Spleen (tissue), 11 donors: ENCODE measurements around the gene PDE6H. TPM values are rescaled to one million over a fixed set of nuclear protein-coding genes. Genes with fewer than 3 reads are reported as not detected.

Source experiments
- DNase-seq: peaks from one replicate; pipeline ENCODE4 v3.0.0-alpha.2; 2020
- H3K27ac ChIP-seq, 8 donors: fragments of 200-600 bp; sonication (generic) in 7 of 8; 1 replicate in 4 of 8; 2 replicates in 4 of 8; pipeline versions ENCODE4 v1.5.0 to v1.8.0; 2016 to 2021; ENCODE audit warnings: inconsistent platforms in 4 of 8, mild to moderate bottlenecking in 4 of 8, moderate library complexity in 1 of 8
- H3K27me3 ChIP-seq, 7 donors: fragments of 200-600 bp; sonication (generic) in 6 of 7; replicated peaks in 1 of 7; 1 replicate in 4 of 7; 2 replicates in 3 of 7; pipeline versions ENCODE4 v1.5.0 to v1.8.0; 2016 to 2021; ENCODE audit warnings: inconsistent platforms in 3 of 7, mild to moderate bottlenecking in 1 of 7
- H3K36me3 ChIP-seq, 6 donors: fragments of 200-600 bp; sonication (generic) in 5 of 6; 1 replicate in 4 of 6; 2 replicates in 2 of 6; pipeline versions ENCODE4 v1.5.0 to v1.8.0; 2016 to 2021; ENCODE audit warnings: inconsistent platforms in 2 of 6
- H3K4me1 ChIP-seq, 6 donors: fragments of 200-600 bp; sonication (generic) in 5 of 6; 1 replicate in 3 of 6; 2 replicates in 3 of 6; pipeline versions ENCODE4 v1.5.0 to v1.8.0; 2016 to 2021; ENCODE audit warnings: inconsistent platforms in 3 of 6
- H3K4me3 ChIP-seq, 8 donors: fragments of 200-600 bp; sonication (generic) in 7 of 8; 1 replicate in 4 of 8; 2 replicates in 4 of 8; pipeline versions ENCODE4 v1.5.0 to v1.8.0; 2016 to 2021; ENCODE audit warnings: inconsistent platforms in 4 of 8, mild to moderate bottlenecking in 4 of 8, moderate library complexity in 2 of 8
- H3K9me3 ChIP-seq, 8 donors: fragments of 200-600 bp; sonication (generic) in 7 of 8; 1 replicate in 4 of 8; 2 replicates in 4 of 8; pipeline versions ENCODE4 v1.5.0 to v1.8.0; 2016 to 2021; ENCODE audit warnings: inconsistent platforms in 4 of 8
- POLR2A ChIP-seq, 3 donors: fragments of 450-650 bp; IDR thresholded peaks; one replicate each; pipeline ENCODE4 v1.5.1; 2017; ENCODE audit warnings: antibody characterized with exemption in 3 of 3, mild to moderate bottlenecking in 1 of 3
- POLR2AphosphoS5 ChIP-seq, 3 donors: sonication (generic); formaldehyde crosslinking; IDR thresholded peaks; one replicate each; pipeline ENCODE4 v1.5.1; 2017; ENCODE audit warnings: antibody characterized with exemption in 3 of 3
- WGBS, 5 donors: extraction: QIAGEN DNeasy Blood & Tissue Kit in 3 of 5; methylation state at CpG; one replicate each; pipeline versions ENCODE4 v1.1.5 to v1.1.7; 2013 to 2018; 5-methylcytosine and 5-hydroxymethylcytosine counted together
- intact Hi-C: fragments of 100-400 bp; cut with DNase I; formaldehyde crosslinking; loops from one replicate; pipeline ENCODE4 v1.15.0; 2023; ENCODE audit warnings: low total_unique reads
- polyA plus RNA-seq, 3 donors: library from polyadenylated mRNA; stranded (reverse); fragments of 200-250 nt; gene quantifications; one replicate each; pipeline ENCODE4 v1.2.1, GENCODE V29; 2013
- total RNA-seq, 7 donors: library from RNA; depleted of rRNA in 3 of 7; stranded (reverse); fragments of >200 nt in 3 of 7; fragmentation: NEBNext Ultra II Directional in 4 of 7; extraction: Animal tissue kit (Norgen Biotek cat#: 25700) in 4 of 7; gene quantifications; one replicate each; pipeline versions ENCODE4 v1.1.0 to v1.2.1, GENCODE V29; 2016 to 2021
- TF ChIP-seq, protein P1 (sequence below), 11 experiments: fragments of 200-600 bp in 7 of 11; fragments of 450-650 bp in 4 of 11; sonication (generic) in 4 of 11; IDR thresholded peaks in 8 of 11; conservative IDR thresholded peaks in 3 of 11; 1 replicate in 7 of 11; 2 replicates in 4 of 11; pipeline versions ENCODE4 v1.4.0 to v1.8.0; 2016 to 2021; ENCODE audit warnings: antibody characterized with exemption in 11 of 11, inconsistent platforms in 4 of 11, mild to moderate bottlenecking in 1 of 11
- donor health status: healthy with polysubstance abuse.
- donor health status: DM: no; HTN: no; CAD: no; lungs with moderate emphysema.
- donor health status: DM: no; HTN: no; CAD: no.
- donor health status: Bipolar disorder and iron deficiency.
- donor health status: healthy.
- donor health status: DM: no; HTN: no; CAD: no.
- donor health status: DM: yes; HTN: yes; CAD: no.

Gene PDE6H
- total and polyA plus RNA-seq, 10 donors = 0.37 to 2.6 (median 0.51) TPM; not detected in 7

DNA sequence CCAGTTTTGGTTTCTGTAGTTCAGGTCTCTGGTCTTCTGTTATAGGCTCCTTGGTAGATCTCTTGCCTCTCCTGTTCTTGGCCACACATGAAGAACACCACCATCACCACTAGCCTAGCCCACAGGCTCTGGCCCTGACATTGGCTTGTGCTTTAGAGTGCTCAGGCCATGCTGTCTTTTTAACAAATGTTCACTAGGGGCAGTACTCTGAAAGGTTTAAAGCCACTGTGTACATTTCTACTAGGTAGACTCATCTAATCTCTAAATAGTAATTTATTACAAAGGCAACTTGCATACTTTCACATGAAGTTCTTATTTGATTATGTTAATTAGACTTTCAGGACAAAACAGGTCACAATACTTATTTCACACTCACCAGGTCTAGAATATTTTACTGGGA is 38.3 kb downstream of the PDE6H start:
- Histone ChIP-seq H3K9me3 (no peaks in the 10 kb centered on the region), H3K4me1 (peaks cover 0 to 13% (median 8%) of the 10 kb centered on the region in 6 donors), H3K36me3 (no peaks in the 10 kb centered on the region), H3K4me3 (no peak overlapping the region), H3K27ac (peak overlapping the region; percentile 38 to 85 (median 76)), H3K27me3 (peaks cover 0 to 7% (median 0%) of the 10 kb centered on the region in 7 donors)
- DNase-seq = no peak
- no peak for TF ChIP-seq POLR2AphosphoS5 (IDR thresholded peaks at IDR 0.05)
- TF ChIP-seq, protein P1, sequence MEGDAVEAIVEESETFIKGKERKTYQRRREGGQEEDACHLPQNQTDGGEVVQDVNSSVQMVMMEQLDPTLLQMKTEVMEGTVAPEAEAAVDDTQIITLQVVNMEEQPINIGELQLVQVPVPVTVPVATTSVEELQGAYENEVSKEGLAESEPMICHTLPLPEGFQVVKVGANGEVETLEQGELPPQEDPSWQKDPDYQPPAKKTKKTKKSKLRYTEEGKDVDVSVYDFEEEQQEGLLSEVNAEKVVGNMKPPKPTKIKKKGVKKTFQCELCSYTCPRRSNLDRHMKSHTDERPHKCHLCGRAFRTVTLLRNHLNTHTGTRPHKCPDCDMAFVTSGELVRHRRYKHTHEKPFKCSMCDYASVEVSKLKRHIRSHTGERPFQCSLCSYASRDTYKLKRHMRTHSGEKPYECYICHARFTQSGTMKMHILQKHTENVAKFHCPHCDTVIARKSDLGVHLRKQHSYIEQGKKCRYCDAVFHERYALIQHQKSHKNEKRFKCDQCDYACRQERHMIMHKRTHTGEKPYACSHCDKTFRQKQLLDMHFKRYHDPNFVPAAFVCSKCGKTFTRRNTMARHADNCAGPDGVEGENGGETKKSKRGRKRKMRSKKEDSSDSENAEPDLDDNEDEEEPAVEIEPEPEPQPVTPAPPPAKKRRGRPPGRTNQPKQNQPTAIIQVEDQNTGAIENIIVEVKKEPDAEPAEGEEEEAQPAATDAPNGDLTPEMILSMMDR (IDR thresholded peaks at IDR 0.05 in 8 of 11, conservative IDR thresholded peaks at IDR 0.05 in 3 of 11) = no peak
- TF ChIP-seq POLR2A (IDR thresholded peaks at IDR 0.05) = no peak
- intact Hi-C loops = no loop called here

- TF ChIP-seq POLR2A (IDR thresholded peaks at IDR 0.05) = no peak
- TF ChIP-seq, protein P1 (IDR thresholded peaks at IDR 0.05 in 8 of 11, conservative IDR thresholded peaks at IDR 0.05 in 3 of 11) = no peak
- TF ChIP-seq POLR2AphosphoS5 (IDR thresholded peaks at IDR 0.05) = no peak
- intact Hi-C loops = no loop called here
- no peaks in the 10 kb centered on the region for H3K9me3 ChIP-seq
Measured at GRCh38 chr12:15013634-15014179, 40.9 kb downstream of the PDE6H start.

GRCh38 chr12:15014708-15015107 is 41.9 kb downstream of the PDE6H start:
- intact Hi-C loops = no loop called here
- H3K27ac ChIP-seq = no peak overlapping the region
- no peaks in the 10 kb centered on the region for H3K9me3 ChIP-seq
- no peak for DNase-seq
- peaks cover 0 to 13% (median 8%) of the 10 kb centered on the region in 6 donors for H3K4me1 ChIP-seq
- no peak overlapping the region for H3K4me3 ChIP-seq
- H3K27me3 ChIP-seq = no peaks in the 10 kb centered on the region
- TF ChIP-seq POLR2AphosphoS5 (IDR thresholded peaks at IDR 0.05) (no peak), POLR2A (IDR thresholded peaks at IDR 0.05) (no peak)
- TF ChIP-seq, protein P1 (IDR thresholded peaks at IDR 0.05 in 8 of 11, conservative IDR thresholded peaks at IDR 0.05 in 3 of 11) = no peak
- WGBS, 5 donors = 65 to 84% (median 74%) methylated on average over 2 of the region's 2 CpGs
- H3K36me3 ChIP-seq = no peaks in the 10 kb centered on the region

More at GRCh38 chr12:15013634-15014179, 40.9 kb downstream of the PDE6H start:
- H3K27ac ChIP-seq = peak overlapping the region in 7 of 8 donors; percentile 58 to 85 (median 76)
- H3K27me3 ChIP-seq = no peaks in the 10 kb centered on the region
- peaks cover 0 to 13% (median 8%) of the 10 kb centered on the region in 6 donors for H3K4me1 ChIP-seq
- H3K36me3 ChIP-seq = no peaks in the 10 kb centered on the region
- 49 to 61% (median 55%) methylated on average over 4 of the region's 4 CpGs for WGBS, 5 donors
- no peak for DNase-seq
- no peak overlapping the region for H3K4me3 ChIP-seq

DNA sequence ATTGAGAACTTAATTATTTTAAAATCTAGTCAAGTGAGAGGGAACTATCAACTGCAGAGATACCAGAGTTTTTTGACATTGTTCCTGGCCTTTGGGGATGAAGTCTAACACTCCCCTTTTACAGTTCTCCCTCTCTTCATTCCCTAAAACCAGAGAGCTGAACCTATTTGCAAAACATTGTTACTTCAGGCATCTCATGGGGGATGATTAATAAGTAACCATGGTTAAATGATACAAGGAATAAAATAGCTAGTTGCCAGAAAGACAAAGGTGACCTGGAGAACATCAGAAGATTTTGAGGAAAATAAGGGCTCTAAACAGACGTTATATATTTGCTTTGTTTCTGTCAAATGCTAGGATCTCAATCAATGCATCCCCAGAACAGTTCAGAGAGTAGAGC is 42.3 kb downstream of the PDE6H start:
- H3K4me1 ChIP-seq = peaks cover 0 to 13% (median 8%) of the 10 kb centered on the region in 6 donors
- TF ChIP-seq POLR2AphosphoS5 (IDR thresholded peaks at IDR 0.05) = no peak
- TF ChIP-seq, protein P1 (IDR thresholded peaks at IDR 0.05 in 8 of 11, conservative IDR thresholded peaks at IDR 0.05 in 3 of 11) = no peak
- TF ChIP-seq POLR2A (IDR thresholded peaks at IDR 0.05) = no peak
- no peaks in the 10 kb centered on the region for H3K27me3 ChIP-seq
- H3K36me3 ChIP-seq = no peaks in the 10 kb centered on the region
- no peak overlapping the region for H3K27ac ChIP-seq
- intact Hi-C loops = no loop called here
- 82 to 89% (median 88%) methylated on average over 1 of the region's 1 CpG for WGBS, 5 donors
- no peaks in the 10 kb centered on the region for H3K9me3 ChIP-seq
- H3K4me3 ChIP-seq = no peak overlapping the region
- DNase-seq = no peak
